ENCODE results near the gene SETX.

Gene SETX

DNA sequence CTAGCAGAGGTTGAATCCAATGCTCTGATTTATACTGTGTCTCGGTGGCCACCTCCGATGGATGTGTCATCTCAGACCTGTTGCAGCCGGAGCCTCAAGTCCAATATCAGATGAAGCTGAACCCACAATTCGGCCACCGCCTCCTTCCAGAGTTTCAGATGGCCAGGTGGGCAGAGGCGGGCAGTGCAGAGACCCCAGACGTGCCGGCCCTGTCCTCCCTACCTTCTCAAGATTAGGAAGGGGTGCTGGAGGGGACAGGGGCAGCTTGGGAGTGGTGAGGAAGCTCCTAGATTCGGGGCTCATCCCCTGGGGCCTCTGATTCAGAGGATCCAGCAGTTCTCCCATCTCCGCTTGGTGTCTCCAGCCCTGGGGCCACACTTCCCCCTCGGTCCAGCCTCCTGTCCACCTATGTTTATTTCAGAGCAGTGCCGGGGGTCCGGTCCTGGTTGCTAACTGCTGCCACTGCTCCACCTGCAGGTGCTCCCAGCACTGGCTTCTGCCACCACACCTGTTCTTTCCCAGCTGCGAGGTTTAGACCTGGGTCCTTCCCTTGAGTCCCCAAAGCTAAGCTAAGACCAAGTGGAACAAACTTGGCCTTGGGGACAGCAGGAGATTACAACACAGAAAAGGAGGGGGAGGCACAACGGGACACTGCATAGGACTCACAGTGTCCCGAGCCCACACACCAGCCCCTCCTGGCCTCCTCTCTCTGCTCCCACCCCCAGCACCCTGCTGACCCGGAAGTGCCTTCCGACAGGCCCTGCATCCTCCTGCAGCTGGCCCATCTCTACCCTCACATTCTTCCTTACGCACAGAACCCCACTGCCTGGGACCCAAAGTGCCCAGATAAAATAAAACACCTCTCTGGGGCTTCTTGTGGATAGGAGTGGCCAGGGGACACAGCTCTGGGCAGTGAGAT, 111.4 kb downstream of the SETX start:
- no peak for DNase-seq (ENCODE audit: low read depth, low spot score)
- no peak overlapping the region for H3K27ac ChIP-seq

- H3K27ac ChIP-seq: no peak overlapping the region
- DNase-seq (ENCODE audit: low read depth, low spot score): no peak
These were observed 112.1 kb downstream of the SETX start for GRCh38 chr9:132242621-132243155.

GRCh38 chr9:132241840-132242620, 112.8 kb downstream of the SETX start:
- DNase-seq (ENCODE audit: low read depth, low spot score): no peak
- no peak overlapping the region for H3K27ac ChIP-seq

DNA sequence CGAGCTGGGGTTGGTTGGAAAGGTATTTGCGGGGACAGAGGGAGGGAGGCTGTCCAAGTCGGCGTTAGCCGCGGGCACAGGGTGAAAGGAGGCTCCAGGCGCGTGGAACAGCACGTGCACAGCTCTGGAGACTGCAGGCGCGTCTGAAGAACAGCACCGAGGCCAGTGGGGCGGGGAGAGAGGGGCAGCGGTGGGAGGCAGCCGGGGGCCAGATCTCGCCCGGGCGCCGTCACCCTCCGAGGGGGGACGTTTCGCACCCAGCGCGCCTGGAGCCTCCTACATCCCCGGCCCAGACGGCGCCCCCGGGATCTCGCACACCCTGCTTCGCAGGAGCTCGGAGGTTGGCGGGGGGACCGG, 113.3 kb downstream of the SETX start:
- DNase-seq (ENCODE audit: low read depth, low spot score): no peak
- no peak overlapping the region for H3K27ac ChIP-seq

DNA sequence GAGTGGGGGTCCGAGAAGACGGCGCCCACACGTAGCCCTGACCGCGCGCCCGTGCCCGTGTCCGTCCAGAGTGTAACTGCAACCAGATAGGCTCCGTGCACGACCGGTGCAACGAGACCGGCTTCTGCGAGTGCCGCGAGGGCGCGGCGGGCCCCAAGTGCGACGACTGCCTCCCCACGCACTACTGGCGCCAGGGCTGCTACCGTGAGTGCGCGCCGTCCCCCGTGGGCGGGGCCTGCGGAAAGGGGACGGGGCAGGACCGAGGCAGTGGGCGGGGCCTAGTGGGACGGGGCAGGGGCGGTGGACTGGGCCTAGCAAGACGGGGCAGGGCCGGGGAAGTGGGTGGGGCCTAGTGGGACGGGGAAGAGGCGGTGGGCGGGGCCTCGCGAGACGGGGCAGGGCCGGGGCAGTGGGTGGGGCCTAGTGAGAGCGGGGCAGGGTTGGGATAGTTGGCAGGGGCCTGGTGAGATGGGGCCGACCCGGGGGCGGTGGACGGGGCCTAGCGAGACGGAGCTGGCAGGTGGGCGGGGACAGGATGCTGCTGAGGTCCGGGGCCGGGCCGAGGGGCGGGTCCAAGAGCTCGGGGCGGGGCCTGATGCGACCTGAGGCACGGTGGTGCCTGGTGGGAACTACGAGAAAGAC, 113.8 kb downstream of the SETX start:
- H3K27ac ChIP-seq: no peak overlapping the region
- peak; percentile 29 for DNase-seq (ENCODE audit: low read depth, low spot score)

DNA sequence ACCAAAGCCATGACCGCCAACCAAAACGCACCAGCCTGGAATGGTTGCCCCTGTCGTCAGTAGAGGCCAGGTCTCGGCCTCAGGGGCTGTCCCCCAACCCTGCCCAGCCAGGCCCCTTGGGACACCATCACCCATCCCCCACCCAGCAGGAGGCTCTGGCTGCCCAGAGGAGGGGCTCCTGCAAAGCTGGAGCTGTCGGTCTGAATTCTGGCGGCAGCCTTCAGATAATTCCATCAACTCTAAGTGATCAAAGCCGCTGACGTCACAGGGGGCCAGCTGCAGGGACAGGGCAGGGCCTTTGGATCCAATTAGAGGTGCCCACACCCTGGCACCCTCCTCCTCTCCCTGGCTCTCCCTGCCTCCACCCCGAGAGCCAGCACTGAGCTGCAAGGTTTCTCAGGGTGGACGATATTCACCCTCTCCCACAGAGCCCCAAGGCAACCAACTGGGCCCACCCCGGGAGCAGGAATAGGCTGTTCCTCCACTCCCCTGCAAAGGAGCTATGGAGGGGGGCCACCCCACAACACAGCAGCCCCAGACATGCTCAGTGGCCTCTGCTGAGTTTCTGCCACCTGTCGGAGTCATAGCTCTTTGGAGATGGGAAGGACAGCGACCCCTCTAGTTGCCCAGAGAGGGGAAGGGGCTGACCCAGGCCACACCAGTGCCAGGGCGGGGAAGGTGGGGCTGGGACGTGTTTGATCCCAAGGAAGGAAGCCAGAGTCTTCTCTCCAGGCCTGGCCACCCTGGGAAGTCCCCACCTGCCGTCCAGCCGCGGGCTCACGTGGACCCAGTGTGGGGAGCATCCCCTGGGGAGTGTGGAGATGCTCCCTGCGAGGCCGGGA, 114.6 kb downstream of the SETX start:
- DNase-seq (ENCODE audit: low read depth, low spot score): no peak
- no peak overlapping the region for H3K27ac ChIP-seq

GRCh38 chr9:132239518-132239917, 115.3 kb downstream of the SETX start:
- no peak overlapping the region for H3K27ac ChIP-seq
- no peak for DNase-seq (ENCODE audit: low read depth, low spot score)

DNA sequence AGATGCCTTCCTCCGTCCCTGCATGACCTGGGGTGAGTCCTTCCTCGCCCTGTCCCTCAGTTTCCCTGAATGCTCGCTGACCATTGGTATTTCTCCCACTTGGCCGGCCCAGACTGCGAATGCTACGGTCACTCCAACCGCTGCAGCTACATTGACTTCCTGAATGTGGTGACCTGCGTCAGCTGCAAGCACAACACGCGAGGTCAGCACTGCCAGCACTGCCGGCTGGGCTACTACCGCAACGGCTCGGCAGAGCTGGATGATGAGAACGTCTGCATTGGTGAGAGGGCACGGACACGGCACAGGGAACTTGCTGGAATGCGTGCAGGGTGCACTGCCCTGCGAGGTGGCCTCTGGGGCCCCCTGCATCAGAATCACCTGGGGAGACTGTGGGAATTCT, 115.8 kb downstream of the SETX start:
- no peak for DNase-seq (ENCODE audit: low read depth, low spot score)
- no peak overlapping the region for H3K27ac ChIP-seq

- H3K27ac ChIP-seq: no peak overlapping the region
- no peak for DNase-seq (ENCODE audit: low read depth, low spot score)
These were observed 116.5 kb downstream of the SETX start for GRCh38 chr9:132238026-132238972.

GRCh38 chr9:132237481-132237880, 117.3 kb downstream of the SETX start:
- no peak overlapping the region for H3K27ac ChIP-seq
- no peak for DNase-seq (ENCODE audit: low read depth, low spot score)

- no peak overlapping the region for H3K27ac ChIP-seq
- DNase-seq (ENCODE audit: low read depth, low spot score): no peak
These were observed 118.0 kb downstream of the SETX start for GRCh38 chr9:132236662-132237311.

GRCh38 chr9:132235894-132236661, 118.7 kb downstream of the SETX start:
- DNase-seq (ENCODE audit: low read depth, low spot score): peak; percentile 18
- no peak overlapping the region for H3K27ac ChIP-seq

DNA sequence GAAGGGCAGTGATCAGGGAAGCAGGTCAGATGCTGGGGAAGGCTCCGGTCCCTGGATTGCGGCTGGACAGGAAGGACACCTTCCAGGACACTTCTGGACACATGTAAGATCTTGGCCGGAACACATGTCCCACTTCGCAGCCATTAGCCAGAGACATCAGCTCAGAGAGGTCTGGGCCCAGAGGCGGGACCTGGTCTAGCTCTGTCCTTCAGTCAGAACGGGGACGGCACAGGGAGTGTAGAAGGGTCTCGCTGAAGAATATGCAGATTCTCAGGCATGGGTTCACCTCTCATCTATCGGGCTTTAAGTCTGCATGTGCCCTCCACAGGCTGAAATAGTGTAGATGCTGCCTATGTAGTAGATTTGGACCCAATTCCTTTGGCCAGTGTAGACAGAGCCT, 119.7 kb downstream of the SETX start:
- no peak overlapping the region for H3K27ac ChIP-seq
- no peak for DNase-seq (ENCODE audit: low read depth, low spot score)

- H3K27ac ChIP-seq: no peak overlapping the region
- DNase-seq (ENCODE audit: low read depth, low spot score): no peak
These were observed 120.3 kb downstream of the SETX start for GRCh38 chr9:132234535-132234934.

- DNase-seq (ENCODE audit: low read depth, low spot score): no peak
These were observed 121.6 kb downstream of the SETX start for GRCh38 chr9:132233138-132233537.

DNA sequence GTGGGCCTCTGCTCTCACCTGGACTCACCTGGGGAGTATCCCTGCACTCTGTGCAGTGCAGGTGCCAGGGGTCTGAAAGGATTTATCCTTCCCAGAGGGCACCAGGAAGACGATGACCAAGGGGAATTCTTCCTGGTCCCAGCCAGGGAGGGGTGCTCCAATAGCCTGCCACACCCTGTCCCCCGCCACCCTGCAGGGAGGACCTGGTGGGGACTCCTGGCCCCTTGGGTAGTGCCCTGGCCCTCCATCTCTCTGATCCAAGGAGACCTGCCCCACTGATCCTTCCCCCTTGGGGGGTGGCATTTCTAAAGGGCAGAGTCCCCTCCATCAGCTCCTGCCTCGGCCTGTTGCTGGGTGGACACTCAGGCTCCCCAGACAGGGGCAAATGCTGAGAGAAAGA, 122.3 kb downstream of the SETX start:
- DNase-seq (ENCODE audit: low read depth, low spot score): no peak
- no peak overlapping the region for H3K27ac ChIP-seq

More at GRCh38 chr9:132233138-132233537, 121.6 kb downstream of the SETX start:
- H3K27ac ChIP-seq: no peak overlapping the region

DNA sequence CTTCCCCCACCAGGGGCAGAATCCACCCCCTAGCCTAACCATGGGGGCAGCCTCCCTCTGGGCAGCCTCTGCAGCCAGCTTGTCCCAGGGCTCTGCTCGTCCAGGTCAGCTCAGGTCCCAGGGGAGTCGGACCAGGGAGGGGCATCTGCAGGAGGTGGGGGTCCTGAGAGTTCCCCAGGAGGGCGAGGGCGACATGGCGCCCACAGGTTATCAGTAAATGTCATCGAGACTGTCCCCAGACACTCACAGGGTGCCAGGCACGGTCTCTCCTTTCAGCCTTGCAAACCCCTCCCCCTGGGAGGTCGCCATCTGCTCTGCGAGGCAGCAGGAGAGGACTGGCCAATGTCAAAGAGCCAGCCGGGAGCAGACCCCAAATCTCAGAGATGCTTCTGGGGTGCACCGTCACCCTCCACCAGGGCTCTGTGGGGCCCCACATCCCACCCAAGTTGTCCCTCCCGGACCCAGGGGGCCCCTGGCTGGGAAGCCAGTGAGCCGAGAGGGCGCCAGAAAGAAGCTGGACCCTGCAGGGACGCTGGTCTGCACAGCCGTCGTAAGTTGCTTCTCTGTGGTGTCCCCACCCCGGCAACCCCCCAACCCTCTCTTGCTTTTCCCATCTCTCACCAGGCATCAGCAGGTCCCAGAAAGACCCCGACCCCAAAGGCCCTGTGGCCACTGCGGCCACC, 123.6 kb downstream of the SETX start:
- H3K27ac ChIP-seq: no peak overlapping the region
- DNase-seq (ENCODE audit: low read depth, low spot score): no peak

Data from epithelial cell of prostate (primary cell).